LNCAP (cell line): ENCODE measurements around the gene SERPINE1.

ENCODE experiments used
- TF ChIP-seq, protein P1 (sequence below): fragments of 450-650 bp; IDR thresholded peaks from 2 replicates; pipeline ENCODE4 v1.5.1; 2017; ENCODE audit warnings: mild to moderate bottlenecking

SERPINE1 gene

GRCh38 chr7:101097561-101097960, 29.3 kb upstream of the SERPINE1 start:
- TF ChIP-seq, protein P1, sequence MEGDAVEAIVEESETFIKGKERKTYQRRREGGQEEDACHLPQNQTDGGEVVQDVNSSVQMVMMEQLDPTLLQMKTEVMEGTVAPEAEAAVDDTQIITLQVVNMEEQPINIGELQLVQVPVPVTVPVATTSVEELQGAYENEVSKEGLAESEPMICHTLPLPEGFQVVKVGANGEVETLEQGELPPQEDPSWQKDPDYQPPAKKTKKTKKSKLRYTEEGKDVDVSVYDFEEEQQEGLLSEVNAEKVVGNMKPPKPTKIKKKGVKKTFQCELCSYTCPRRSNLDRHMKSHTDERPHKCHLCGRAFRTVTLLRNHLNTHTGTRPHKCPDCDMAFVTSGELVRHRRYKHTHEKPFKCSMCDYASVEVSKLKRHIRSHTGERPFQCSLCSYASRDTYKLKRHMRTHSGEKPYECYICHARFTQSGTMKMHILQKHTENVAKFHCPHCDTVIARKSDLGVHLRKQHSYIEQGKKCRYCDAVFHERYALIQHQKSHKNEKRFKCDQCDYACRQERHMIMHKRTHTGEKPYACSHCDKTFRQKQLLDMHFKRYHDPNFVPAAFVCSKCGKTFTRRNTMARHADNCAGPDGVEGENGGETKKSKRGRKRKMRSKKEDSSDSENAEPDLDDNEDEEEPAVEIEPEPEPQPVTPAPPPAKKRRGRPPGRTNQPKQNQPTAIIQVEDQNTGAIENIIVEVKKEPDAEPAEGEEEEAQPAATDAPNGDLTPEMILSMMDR = no peak

DNA sequence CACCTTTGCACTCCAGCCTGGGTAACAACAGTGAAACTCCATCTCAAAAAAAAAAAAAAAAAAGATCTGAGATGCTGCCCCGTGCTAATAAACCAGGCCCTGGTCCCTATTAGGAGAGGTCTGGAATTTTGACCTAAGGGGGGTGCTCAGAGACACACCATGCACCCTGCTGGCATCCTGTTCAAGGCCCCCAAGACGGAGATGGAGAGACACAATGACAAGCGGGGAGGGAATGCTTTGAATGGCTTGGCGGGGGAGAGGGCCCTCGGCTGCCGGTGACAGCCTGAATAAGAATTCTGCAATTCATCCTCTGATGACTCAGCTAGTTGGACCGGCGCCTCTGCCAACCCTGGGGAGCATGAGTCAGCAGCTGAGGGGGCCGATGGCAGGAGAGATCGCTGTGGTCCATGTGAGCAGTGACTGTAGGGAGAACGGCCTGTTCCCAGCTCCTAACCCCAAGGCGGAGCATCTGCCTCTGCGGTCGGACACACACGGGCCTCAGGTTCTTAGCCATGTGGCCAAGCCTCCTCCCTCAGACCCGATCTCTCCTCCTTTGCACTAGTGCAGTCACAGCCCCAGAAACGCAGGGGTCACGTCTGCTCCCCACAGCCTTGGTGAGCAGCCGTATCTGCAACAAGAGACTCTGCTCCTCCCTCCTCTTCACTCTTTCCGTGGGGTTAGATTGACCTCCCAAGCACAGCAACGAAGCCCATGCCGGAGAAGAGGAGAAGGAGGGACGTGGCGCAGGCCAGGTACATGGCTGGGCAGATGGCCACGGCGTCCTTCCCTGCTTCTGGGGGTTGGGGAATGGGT, 26.7 kb upstream of the SERPINE1 start:
- TF ChIP-seq, protein P1 = no peak

GRCh38 chr7:101100858-101101847, 25.8 kb upstream of the SERPINE1 start:
- TF ChIP-seq, protein P1 = no peak

DNA sequence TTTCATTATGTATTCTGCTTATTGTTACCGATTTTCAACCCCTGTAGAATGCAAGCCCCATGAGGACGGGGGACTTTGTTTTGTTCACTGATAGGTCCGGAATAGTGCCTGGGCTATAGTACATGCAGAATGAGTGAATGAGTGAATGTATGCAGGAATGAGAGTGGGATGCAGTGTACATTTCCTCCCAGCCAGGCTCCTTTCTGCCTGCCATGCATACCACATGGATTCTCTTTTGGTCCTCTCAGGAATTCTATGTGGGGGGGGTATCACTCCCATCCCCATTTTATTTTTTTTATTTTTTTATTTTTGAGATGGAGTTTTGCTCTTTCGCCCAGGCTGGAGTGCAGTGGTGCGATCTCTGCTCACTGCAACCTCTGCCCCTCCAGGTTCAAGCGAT, 24.9 kb upstream of the SERPINE1 start:
- TF ChIP-seq, protein P1 = no peak

- TF ChIP-seq, protein P1 = no peak
Measured at GRCh38 chr7:101104193-101104713, 22.7 kb upstream of the SERPINE1 start.

- TF ChIP-seq, protein P1 = no peak
Measured at GRCh38 chr7:101104799-101105198, 22.1 kb upstream of the SERPINE1 start.

DNA sequence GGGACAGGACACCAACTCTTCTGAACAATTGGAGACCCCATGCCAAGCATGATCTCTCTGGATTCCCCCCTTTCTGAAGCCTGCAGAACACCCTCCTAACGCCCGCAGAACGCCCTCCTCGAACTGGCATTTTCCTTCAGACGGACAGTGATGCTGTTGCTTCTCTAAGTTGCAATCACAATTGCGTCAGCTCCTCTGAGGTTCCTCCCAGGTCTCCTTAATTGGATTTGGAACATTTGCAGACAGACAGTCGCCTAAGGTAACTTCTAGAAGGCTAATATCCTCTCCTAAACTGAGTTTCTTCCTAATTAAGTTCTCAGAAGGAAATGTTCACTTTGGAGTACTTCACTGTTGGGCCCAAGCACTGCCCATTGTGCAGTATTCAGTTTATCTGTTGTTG, 20.5 kb upstream of the SERPINE1 start:
- TF ChIP-seq, protein P1 = no peak
